Aorta (tissue), 5 donors: ENCODE results near the gene ETF1. TPM values are rescaled to one million over a fixed set of nuclear protein-coding genes. Genes with fewer than 3 reads are reported as not detected.
"Not testable (repeated sequence)": the region's sequence is repeated elsewhere in the genome, so short reads cannot be mapped to it uniquely, and the experiment has no call there.

ENCODE experiments used
- ATAC-seq: fragments of 200-7000 bp; cut with Tn5 transposase; one replicate; pipeline ENCODE4 v1.9.1; 2022; ENCODE audit warnings: moderate library complexity; ENCODE audit not compliant: low FRiP score
- DNase-seq, 2 donors: peaks; one replicate each; pipeline ENCODE4 v3.0.0-alpha.2; 2020
- H3K27ac ChIP-seq, 2 donors: one replicate each; pipeline ENCODE4 v1.5.1; 2013; ENCODE audit warnings: low read length in 2 of 2, mild to moderate bottlenecking in 2 of 2, moderate library complexity in 2 of 2, control low read depth in 1 of 2, inconsistent platforms in 1 of 2, low read depth in 1 of 2
- H3K27me3 ChIP-seq, 2 donors: one replicate each; pipeline ENCODE4 v1.6.1; 2013; ENCODE audit warnings: control low read depth in 1 of 2, low read length in 1 of 2, mild to moderate bottlenecking in 1 of 2, moderate library complexity in 1 of 2; ENCODE audit not compliant: insufficient read depth in 2 of 2, control insufficient read depth in 1 of 2
- H3K36me3 ChIP-seq, 2 donors: one replicate each; pipeline ENCODE4 v1.6.1; 2013; ENCODE audit warnings: control low read depth in 1 of 2, low read length in 1 of 2, mild to moderate bottlenecking in 1 of 2; ENCODE audit not compliant: insufficient read depth in 2 of 2, control insufficient read depth in 1 of 2
- H3K4me1 ChIP-seq, 2 donors: one replicate each; pipeline ENCODE4 v1.6.1; 2013; ENCODE audit warnings: low read length in 2 of 2, control low read depth in 1 of 2, mild to moderate bottlenecking in 1 of 2, moderate library complexity in 1 of 2; ENCODE audit not compliant: insufficient read depth in 2 of 2, control insufficient read depth in 1 of 2
- H3K4me3 ChIP-seq, 2 donors: one replicate each; pipeline ENCODE4 v1.5.1; 2013; ENCODE audit warnings: low read length in 2 of 2, control low read depth in 1 of 2, mild to moderate bottlenecking in 1 of 2
- H3K9me3 ChIP-seq: one replicate; pipeline ENCODE4 v1.6.1; 2013; ENCODE audit warnings: mild to moderate bottlenecking, low read length; ENCODE audit not compliant: control insufficient read depth
- WGBS, 2 donors: extraction: QIAGEN DNeasy Blood & Tissue Kit; methylation state at CpG; one replicate each; pipeline ENCODE4 v1.1.7; 2013; 5-methylcytosine and 5-hydroxymethylcytosine counted together
- intact Hi-C, 2 donors: fragments of 100-400 bp; cut with DNase I; formaldehyde crosslinking; loops; one replicate each; pipeline versions ENCODE4 v1.14.2 to v1.15.0; 2022
- polyA plus RNA-seq, 2 donors: library from polyadenylated mRNA; stranded (reverse); fragments of 200-250 nt; gene quantifications; one replicate each; pipeline ENCODE4 v1.2.3, GENCODE V29; 2013
- total RNA-seq, 2 donors: library from RNA; stranded (reverse); fragmentation: NEBNext Ultra II Directional; extraction: Animal tissue kit (Norgen Biotek cat#: 25700); gene quantifications; one replicate each; pipeline ENCODE4 v1.2.1, GENCODE V29; 2021
- donor health status: healthy with polysubstance abuse.
- donor health status: Bipolar disorder and iron deficiency.
- donor health status: DM: no; HTN: no; CAD: no.
- donor health status: DM: no; HTN: no; CAD: no.
- donor health status: DM: yes; HTN: yes; CAD: no.

Gene ETF1
- total and polyA plus RNA-seq, 4 donors, result 48.5 to 101 (median 74.4) TPM

DNA sequence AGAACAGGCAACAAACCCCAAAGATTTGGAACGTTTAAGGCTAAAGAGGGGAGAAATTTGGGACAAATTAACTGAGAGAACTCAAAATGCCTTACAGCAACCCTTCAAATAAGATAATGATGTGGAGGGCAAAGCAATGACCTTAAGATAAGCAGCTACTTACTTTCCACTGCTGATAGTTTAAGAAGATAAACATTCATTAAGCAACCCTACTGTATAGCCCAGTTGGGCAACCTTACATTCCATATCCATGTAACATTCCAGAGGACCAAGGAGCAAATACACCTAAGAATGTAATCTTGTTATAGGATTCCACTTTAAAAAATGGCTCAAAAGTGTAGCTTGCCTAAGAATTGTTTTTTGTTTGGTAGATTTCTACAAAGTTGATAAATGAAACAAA lies 14.8 kb downstream of the ETF1 start:
- no peaks in the 10 kb centered on the region for H3K9me3 ChIP-seq
- no peak overlapping the region for H3K4me3 ChIP-seq
- no peak overlapping the region for H3K27ac ChIP-seq
- ATAC-seq, result no peak
- H3K36me3 ChIP-seq, result no peaks in the 10 kb centered on the region
- no peaks in the 10 kb centered on the region for H3K4me1 ChIP-seq
- DNase-seq, result no peak
- no peaks in the 10 kb centered on the region for H3K27me3 ChIP-seq
- WGBS, 2 donors, result 66 to 71% methylated on average over 1 of the region's 1 CpG
- intact Hi-C loops, result no loop called here

DNA sequence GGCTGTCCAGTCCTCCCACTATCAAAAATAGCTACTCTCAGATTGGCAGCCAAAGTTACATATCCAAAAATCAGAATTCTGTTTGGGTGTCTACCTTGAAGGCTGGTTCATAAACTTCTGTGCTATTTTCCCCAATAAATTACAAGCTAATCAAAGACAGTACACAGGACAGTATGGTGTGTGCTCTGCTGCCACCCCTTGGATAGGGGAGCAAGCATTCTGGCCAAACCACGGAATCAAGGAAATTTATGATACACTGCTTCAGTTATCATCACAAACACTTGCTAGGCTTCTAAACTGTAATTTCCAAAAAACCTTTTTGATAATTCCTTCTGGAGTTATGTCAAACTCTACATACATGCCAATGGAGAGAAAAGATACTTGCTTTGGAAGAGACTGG lies 15.9 kb downstream of the ETF1 start:
- H3K27me3 ChIP-seq, result no peaks in the 10 kb centered on the region
- intact Hi-C loops, result no loop called here
- H3K36me3 ChIP-seq, result no peaks in the 10 kb centered on the region
- no peak for ATAC-seq
- WGBS, 2 donors, result 35 to 45% methylated on average over 1 of the region's 1 CpG
- no peaks in the 10 kb centered on the region for H3K9me3 ChIP-seq
- H3K27ac ChIP-seq, result no peak overlapping the region
- no peak overlapping the region for H3K4me3 ChIP-seq
- no peak for DNase-seq
- H3K4me1 ChIP-seq, result no peaks in the 10 kb centered on the region

DNA sequence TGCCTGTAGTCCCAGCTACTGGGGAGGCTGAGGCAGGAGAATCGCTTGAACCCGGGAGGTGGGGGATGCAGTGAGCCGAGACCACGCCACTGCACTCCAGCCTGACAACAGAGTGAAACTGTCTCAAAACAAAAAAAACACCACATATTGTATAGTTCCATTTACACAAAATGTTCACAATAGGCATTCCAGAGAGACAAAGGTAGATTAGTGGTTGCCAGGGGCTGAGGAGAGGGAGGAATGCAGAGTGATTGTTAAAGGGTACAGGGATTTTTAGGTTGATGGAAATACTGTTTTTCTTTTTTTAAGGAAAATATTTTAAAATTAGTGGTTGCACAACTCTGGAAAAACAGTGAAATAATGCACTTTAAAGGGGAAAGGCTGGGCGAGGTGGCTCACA lies 19.6 kb downstream of the ETF1 start:
- Histone ChIP-seq H3K27me3 (no peaks in the 10 kb centered on the region), H3K27ac (no peak overlapping the region), H3K9me3 (no peaks in the 10 kb centered on the region), H3K4me3 (no peak overlapping the region), H3K36me3 (no peaks in the 10 kb centered on the region), H3K4me1 (no peaks in the 10 kb centered on the region)
- 96 to 97% methylated on average over 5 of the region's 5 CpGs for WGBS, 2 donors
- intact Hi-C loops, result no loop called here
- DNase-seq (no peak), ATAC-seq (no peak)

DNA sequence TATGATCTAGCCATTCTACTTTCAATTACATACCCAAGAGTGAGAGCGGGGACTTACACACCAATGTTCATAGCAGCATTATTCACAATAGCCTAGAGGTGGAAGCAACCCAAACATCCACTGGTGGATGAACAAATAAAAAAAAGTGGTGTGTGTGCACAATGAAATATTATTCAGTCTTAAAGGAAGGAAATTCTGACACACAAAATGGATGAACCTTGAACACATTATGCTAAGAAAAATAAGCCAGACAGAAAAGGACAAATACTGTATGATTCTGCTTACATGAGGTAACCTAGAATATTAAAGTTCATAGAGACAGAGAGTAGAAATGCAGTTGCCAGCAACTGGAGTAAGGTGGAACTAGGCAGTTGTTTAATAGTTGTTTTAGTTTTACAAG lies 22.1 kb downstream of the ETF1 start:
- peaks cover under 1 to 3% of the 10 kb centered on the region in 2 donors for H3K36me3 ChIP-seq
- no peaks in the 10 kb centered on the region for H3K4me1 ChIP-seq
- DNase-seq (no peak), ATAC-seq (no peak)
- WGBS, 2 donors, result 97 to 98% methylated on average over 1 of the region's 1 CpG
- no peak overlapping the region for H3K4me3 ChIP-seq
- no peaks in the 10 kb centered on the region for H3K27me3 ChIP-seq
- no peaks in the 10 kb centered on the region for H3K9me3 ChIP-seq
- intact Hi-C loops, result no loop called here
- H3K27ac ChIP-seq, result no peak overlapping the region

DNA sequence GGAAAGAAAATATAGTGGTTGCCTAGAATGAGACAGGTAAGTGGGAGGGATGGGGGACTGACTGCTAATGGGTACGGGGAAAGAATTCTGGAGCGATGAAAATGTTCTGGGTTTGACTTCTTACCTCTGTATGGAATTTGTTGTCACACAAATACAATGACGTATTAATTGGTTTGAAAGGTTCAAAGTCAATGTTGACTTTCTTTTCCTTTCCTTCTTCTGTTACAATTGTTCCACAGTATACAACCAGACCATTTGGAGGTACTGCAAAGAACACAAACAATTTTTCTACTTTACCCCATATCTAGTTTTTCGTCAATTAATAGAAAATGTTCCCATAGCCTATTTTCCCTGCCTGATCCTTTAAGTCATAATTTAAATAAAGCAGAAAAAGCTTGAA lies 25.6 kb downstream of the ETF1 start:
- H3K27ac ChIP-seq, result no peak overlapping the region
- H3K9me3 ChIP-seq, result no peaks in the 10 kb centered on the region
- no peak for DNase-seq
- WGBS, 2 donors, result 94 to 98% methylated on average over 4 of the region's 4 CpGs
- peaks cover 5 to 9% of the 10 kb centered on the region in 2 donors for H3K36me3 ChIP-seq
- H3K4me1 ChIP-seq, result no peaks in the 10 kb centered on the region
- no peak overlapping the region for H3K4me3 ChIP-seq
- intact Hi-C loops, result no loop called here
- no peak for ATAC-seq
- no peaks in the 10 kb centered on the region for H3K27me3 ChIP-seq

DNA sequence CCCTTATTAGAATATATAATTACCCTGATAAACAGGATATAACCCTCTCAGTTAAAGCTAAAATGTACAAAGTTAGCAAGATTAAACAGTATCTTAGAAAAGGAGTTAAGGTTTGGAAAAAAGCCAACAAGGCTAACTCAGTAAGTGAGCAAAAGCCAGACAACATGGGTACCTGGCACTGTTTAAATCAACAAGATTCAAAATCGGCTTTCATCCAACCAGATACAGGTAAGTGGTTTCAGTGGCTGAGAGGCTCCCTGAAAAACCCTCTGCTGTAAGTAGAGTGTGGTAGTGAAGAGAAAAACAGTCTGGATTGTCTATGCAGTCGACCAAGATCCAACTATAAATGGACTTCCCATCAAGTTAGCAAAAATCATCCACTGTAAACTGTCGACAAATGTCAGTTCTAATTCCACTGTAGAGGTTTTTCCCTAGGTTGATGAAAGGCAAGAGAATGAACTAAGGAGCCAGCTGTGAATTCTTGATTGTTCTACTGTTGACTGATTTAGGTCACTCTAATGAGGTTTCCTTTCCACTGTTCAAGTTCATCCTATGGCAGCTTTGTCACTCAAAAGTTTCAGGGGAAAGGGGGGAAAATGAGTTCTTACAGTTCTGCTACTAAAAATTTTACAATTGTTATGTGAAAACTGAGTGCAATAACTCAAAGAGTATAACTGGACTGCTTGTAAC lies 27.3 kb downstream of the ETF1 start:
- Histone ChIP-seq H3K27ac (no peak overlapping the region), H3K4me1 (no peaks in the 10 kb centered on the region), H3K4me3 (no peak overlapping the region), H3K36me3 (peaks cover 5 to 9% of the 10 kb centered on the region in 2 donors), H3K27me3 (no peaks in the 10 kb centered on the region), H3K9me3 (no peaks in the 10 kb centered on the region)
- 71 to 81% methylated on average over 3 of the region's 3 CpGs for WGBS, 2 donors
- ATAC-seq (no peak), DNase-seq (no peak)
- intact Hi-C loops, result no loop called here

DNA sequence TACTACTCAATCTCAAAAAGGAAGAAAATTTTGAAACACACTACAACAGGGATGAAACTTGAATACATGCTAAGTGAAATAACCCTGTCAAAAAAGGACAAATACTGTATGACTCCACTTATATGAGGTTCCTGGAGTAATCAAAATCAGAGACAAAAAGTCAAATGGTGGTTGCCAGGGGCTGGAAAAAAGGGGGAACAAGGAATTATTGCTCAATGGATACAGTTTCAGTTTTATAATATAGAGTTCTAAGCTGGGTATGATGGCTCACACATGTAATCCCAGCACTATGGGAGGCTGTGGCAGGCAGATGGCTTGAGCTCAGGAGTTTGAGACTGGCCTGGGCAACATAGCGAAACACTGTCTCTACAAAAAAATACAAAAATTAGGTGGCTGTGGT lies 29.0 kb downstream of the ETF1 start:
- no peaks in the 10 kb centered on the region for H3K27me3 ChIP-seq
- no peak overlapping the region for H3K27ac ChIP-seq
- WGBS, 2 donors, result 96 to 99% methylated on average over 1 of the region's 1 CpG
- intact Hi-C loops, result no loop called here
- peaks cover 5 to 9% of the 10 kb centered on the region in 2 donors for H3K36me3 ChIP-seq
- H3K4me1 ChIP-seq, result no peaks in the 10 kb centered on the region
- H3K4me3 ChIP-seq, result no peak overlapping the region
- no peak for ATAC-seq
- no peak for DNase-seq
- H3K9me3 ChIP-seq, result no peaks in the 10 kb centered on the region

DNA sequence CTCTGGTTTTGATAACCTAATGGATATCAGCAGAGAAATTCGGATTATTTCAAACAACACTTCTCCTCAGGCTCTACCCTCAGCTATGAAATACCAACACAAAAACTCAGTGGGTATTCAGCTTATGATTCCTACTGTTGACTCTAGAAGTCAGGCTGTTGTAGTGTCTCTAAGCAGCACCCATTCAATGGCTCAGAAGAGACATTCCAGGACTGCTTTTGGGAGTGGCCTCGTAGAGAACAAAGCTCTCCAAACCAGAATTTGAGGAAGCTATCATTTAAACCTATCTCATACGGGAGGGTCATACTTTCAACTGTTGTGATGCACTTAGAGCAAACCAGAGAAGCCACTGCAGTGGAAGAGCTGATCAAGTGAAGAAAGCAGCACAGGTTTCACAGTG lies 34.1 kb downstream of the ETF1 start:
- intact Hi-C loops, result loop anchor here in 1 of 2 donors (1.0 kb wide), 1 partner anchor 60 kb away; no protein-coding TSS in a partner anchor
- Histone ChIP-seq H3K27me3 (no peaks in the 10 kb centered on the region), H3K27ac (no peak overlapping the region), H3K9me3 (no peaks in the 10 kb centered on the region), H3K4me3 (no peak overlapping the region), H3K4me1 (no peaks in the 10 kb centered on the region), H3K36me3 (peaks cover 3 to 6% of the 10 kb centered on the region in 2 donors)
- ATAC-seq (no peak), DNase-seq (no peak)
- 66 to 70% methylated on average over 3 of the region's 3 CpGs for WGBS, 2 donors

DNA sequence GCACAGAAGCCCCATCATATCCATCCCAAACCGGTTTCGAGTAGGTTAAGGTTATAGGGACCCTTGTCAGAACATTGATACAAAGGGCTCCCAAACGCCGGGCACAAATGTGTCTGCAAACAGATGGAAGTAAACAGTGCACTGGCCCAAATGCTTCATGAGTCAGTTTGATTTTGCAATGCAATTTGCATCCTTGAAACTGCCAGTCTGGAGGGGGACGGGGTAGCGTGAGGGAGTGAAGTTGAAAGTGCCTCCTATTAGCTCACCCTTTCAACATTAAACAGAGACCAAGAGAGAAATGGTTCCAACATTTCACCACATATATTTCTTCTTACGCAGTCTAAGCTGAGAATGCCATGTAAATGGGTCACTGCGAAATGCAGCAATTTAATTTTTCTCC lies 35.6 kb downstream of the ETF1 start:
- intact Hi-C loops, H3K36me3 ChIP-seq, ATAC-seq, H3K27ac ChIP-seq, H3K4me3 ChIP-seq, DNase-seq, H3K27me3 ChIP-seq, H3K9me3 ChIP-seq, H3K4me1 ChIP-seq: not testable (repeated sequence)
- WGBS, 2 donors, result 64 to 70% methylated on average over 8 of the region's 8 CpGs
